GM06990 (cell line): ENCODE results near the gene PLAAT3.
"Not testable (repeated sequence)": the region's sequence is repeated elsewhere in the genome, so short reads cannot be mapped to it uniquely, and the experiment has no call there.

Experiments used
- DNase-seq: peaks from one replicate; pipeline ENCODE4 v3.0.0-alpha.2; 2011; ENCODE audit not compliant: insufficient read length; ENCODE audit errors: extremely low read depth
- H3K27me3 ChIP-seq: replicated peaks from 2 replicates; pipeline ENCODE4 v1.6.0; 2011; ENCODE audit warnings: low read length; ENCODE audit not compliant: control insufficient read depth, insufficient read depth
- H3K36me3 ChIP-seq: 2 replicates; pipeline ENCODE4 v1.5.1; 2011; ENCODE audit warnings: low read length; ENCODE audit not compliant: control insufficient read depth, insufficient read depth
- H3K4me3 ChIP-seq: replicated peaks from 2 replicates; pipeline ENCODE4 v1.5.1; 2011; ENCODE audit warnings: low read depth, mild to moderate bottlenecking, control low read depth, low read length
- TF ChIP-seq, protein P1 (sequence below): IDR thresholded peaks from 2 replicates; pipeline ENCODE4 v1.5.1; 2011; ENCODE audit warnings: low read length, control low read depth, mild to moderate bottlenecking, inconsistent platforms; ENCODE audit not compliant: insufficient read depth, poor library complexity, severe bottlenecking

Gene PLAAT3

DNA sequence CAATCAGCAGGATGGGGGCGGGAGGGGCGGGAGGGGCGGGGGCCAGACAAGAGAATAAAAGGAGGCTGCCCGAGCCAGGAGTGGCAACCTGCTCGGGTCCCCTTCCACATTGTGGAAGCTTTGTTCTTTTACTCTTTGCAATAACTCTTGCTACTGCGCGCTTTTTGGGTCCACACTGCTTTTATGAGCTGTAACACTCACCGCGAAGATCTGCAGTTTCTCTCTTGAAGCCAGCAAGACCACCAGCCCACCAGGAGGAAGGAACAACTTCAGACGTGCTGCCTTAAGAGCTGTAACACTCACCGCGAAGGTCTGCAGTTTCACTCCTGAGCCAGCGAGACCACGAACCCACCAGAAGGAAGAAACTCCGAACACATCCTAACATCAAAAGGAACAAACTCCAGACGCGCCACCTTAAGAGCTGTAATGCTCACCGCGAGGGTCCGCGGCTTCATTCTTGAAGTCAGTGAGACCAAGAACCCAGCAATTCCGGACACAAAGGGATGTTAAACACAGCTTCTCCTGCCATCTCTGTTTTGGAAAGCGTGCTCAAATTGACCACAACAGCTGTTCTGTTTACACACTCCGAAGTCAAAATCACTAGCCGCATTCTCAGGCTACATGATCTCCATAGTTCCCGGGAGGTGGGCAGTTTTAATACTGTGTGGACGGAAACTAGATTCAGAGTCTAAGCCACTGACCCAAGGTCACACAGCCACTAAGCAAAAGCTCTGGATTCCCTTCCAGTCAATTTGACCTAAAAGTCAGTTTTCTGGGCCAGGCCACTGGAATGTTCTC, 62.9 kb downstream of the PLAAT3 start:
- TF ChIP-seq, protein P1, sequence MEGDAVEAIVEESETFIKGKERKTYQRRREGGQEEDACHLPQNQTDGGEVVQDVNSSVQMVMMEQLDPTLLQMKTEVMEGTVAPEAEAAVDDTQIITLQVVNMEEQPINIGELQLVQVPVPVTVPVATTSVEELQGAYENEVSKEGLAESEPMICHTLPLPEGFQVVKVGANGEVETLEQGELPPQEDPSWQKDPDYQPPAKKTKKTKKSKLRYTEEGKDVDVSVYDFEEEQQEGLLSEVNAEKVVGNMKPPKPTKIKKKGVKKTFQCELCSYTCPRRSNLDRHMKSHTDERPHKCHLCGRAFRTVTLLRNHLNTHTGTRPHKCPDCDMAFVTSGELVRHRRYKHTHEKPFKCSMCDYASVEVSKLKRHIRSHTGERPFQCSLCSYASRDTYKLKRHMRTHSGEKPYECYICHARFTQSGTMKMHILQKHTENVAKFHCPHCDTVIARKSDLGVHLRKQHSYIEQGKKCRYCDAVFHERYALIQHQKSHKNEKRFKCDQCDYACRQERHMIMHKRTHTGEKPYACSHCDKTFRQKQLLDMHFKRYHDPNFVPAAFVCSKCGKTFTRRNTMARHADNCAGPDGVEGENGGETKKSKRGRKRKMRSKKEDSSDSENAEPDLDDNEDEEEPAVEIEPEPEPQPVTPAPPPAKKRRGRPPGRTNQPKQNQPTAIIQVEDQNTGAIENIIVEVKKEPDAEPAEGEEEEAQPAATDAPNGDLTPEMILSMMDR = no peak
- no peak overlapping the region for H3K4me3 ChIP-seq
- H3K36me3 ChIP-seq = no peaks in the 10 kb centered on the region
- H3K27me3 ChIP-seq = no peaks in the 10 kb centered on the region
- no peak for DNase-seq

DNA sequence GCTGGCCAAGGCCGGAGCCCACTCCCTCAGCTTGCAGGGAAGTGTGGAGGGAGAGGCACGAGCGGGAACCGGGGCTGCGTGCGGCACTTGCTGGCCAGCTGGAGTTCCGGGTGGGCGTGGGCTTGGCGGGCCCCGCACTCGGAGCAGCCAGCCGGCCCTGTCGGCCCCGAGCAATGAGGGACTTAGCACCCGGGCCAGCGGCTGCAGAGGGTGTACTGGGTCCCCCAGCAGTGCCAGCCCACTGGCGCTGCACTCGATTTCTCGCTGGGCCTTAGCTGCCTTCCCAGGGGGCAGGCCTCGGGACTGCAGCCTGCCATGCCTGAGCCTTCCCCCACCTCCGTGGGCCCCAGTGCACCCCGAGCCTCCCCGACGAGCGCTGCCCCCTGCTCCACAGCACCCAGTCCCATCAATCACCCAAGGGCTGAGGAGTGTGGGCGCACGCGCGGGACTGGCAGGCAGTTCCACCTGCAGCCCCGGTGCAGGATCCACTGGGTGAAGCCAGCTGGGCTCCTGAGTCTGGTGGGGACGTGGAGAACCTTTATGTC, 64.0 kb downstream of the PLAAT3 start:
- H3K4me3 ChIP-seq, DNase-seq: not testable (repeated sequence)

DNA sequence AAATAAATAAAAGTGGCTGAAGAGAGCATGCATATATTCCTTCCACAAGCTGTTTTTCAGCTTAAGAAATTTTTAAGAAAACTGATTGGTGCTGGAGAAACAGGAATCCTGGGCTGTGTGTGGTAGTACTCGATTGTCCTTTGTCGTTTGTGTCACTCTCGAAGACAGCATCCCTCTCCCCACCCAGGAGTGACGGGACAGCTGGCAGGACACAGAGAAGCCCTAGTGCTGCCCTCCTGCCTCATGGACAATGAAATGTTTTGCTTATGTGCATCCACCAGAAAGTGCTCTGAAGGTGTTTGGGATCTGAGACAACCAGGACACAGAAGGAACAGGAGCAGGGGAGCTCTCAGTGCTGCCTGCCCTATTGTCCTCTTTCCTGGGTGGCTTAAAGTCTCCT, 64.8 kb downstream of the PLAAT3 start:
- TF ChIP-seq, protein P1 = no peak
- no peak for DNase-seq
- Histone ChIP-seq H3K27me3 (no peaks in the 10 kb centered on the region), H3K4me3 (no peak overlapping the region), H3K36me3 (no peaks in the 10 kb centered on the region)

More for the DNA sequence above, 64.0 kb downstream of the PLAAT3 start:
- not testable (repeated sequence) for H3K36me3 ChIP-seq, H3K27me3 ChIP-seq

DNA sequence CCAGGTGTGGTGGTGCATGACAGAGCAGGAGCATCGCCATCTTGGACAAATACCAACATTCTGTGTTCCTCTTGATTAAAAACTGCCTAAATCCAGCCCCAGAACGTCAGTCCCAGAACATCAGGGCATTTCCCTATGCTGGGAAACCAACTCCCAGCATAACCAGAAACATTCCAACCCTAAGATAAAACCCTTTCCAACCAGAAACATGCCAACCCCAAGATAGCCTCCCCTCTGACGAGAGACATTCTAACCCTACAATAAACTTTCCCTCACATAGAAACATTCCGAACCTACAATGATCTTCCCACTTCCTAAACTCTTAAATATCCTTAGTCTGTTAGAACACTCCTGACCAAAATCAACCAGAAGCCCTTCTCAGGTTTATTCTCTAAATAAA, 66.1 kb downstream of the PLAAT3 start:
- no peak for DNase-seq
- Histone ChIP-seq H3K4me3 (no peak overlapping the region), H3K27me3 (no peaks in the 10 kb centered on the region), H3K36me3 (no peaks in the 10 kb centered on the region)
- TF ChIP-seq, protein P1 = no peak

DNA sequence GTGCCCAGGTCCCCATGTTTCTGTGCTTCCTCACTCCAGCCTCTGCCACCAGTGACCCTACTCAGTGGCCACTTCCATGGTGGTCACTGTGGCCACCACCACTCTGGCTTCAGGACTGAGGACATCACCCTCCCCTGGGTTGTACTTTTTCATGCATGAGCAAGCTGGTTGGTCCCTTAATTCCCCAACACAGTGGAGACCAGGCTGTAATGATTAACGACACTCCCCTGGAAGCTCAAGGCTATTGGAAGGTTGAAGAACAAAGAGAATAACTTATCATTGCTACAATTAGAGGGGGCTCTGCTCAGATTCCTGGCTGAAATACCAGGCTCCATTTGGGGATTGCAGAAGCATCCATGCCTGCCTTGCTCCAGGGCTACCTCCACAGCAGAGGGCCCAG, 67.2 kb downstream of the PLAAT3 start:
- DNase-seq = no peak
- no peak overlapping the region for H3K4me3 ChIP-seq
- H3K36me3 ChIP-seq = no peaks in the 10 kb centered on the region
- TF ChIP-seq, protein P1 = no peak
- H3K27me3 ChIP-seq = no peaks in the 10 kb centered on the region

DNA sequence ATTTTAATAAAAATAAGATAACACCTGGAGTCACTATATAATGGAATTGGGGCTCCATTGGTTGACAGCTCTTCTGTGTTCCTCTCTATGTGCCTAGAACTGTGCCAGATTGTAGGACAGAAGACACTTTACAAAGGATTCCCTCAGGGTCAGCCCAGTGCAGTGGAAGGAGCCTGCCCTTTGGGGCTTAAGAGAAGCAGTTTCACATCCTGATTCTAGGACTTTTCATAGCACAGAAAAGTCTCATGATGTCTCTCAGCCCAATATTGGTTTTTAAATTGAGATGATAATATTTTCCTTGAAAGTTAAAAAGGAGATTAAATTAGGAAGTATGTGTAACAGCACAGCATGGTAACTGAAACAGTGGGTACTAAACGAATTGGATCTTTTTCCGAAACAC, 70.5 kb downstream of the PLAAT3 start:
- no peaks in the 10 kb centered on the region for H3K36me3 ChIP-seq
- TF ChIP-seq, protein P1 = no peak

DNA sequence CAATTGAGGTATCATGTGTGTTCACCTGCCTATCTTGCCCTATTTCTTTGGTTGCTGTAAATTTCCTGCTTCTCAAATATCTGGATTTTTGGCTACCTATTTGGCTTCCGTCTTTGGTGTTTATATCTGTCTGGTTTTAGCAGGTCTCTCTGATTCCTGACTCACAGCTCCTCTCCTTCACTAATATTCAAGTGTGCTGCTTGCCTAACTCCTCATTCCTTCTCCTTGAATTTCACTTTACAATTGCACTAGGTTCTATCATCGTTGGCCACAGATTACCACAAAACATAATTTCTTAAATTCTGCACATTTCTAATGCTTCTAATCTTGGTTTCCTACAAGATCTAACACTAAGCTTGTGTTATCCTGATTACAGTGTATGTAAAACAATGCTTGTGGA, 71.7 kb downstream of the PLAAT3 start:
- H3K4me3 ChIP-seq, H3K27me3 ChIP-seq, H3K36me3 ChIP-seq, DNase-seq: not testable (repeated sequence)

More for the DNA sequence above, 70.5 kb downstream of the PLAAT3 start:
- no peak for DNase-seq
- Histone ChIP-seq H3K4me3 (no peak overlapping the region), H3K27me3 (no peaks in the 10 kb centered on the region)
